ENCODE results near the gene LMNTD1.

LMNTD1 gene

DNA sequence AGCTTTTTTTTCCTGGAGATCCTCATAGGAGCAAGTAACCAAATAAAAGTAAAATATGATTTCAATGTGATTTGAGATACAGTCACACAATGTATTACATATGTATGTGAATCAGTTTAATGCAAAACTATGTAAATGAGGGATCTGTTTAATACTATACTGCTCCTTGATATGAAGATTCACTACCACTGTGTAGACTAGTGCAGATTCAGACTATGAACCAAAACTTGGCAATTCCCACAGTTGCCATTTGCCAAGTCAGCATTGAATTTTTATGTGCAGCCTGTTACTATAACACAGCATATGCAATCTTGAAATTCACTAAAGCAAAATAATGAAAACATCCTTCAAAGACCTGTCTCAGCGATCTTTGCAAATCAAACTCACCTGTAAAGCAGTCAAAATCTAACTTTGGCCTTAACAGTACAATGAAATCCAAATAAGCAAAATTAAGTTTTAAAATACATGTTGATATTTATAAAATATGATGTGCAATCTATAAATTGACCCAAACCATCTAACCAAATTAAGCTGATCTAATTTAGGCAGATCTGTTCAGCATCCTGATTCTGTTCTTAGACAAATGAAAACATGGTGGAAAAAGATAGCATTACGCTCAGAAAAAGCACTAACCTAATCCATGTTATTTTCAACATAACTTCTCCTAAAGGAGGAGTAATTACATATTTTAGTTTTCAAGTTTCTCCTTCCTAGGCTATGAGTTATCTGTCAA, 25.5 kb upstream of the LMNTD1 start (continued):
- TF ChIP-seq OSR1 (CRISPR knock-in tag; IDR thresholded peaks at IDR 0.05) (no peak), GLIS3 (CRISPR knock-in tag; IDR thresholded peaks at IDR 0.05) (no peak), ZFP30 (CRISPR knock-in tag; IDR thresholded peaks at IDR 0.05) (no peak), ARNTL (CRISPR knock-in tag; IDR thresholded peaks at IDR 0.05; ENCODE audit: borderline replicate concordance, low read depth) (no peak), PATZ1 (CRISPR knock-in tag; IDR thresholded peaks at IDR 0.05; ENCODE audit: borderline replicate concordance) (no peak), ZNF70 (CRISPR knock-in tag; IDR thresholded peaks at IDR 0.05) (no peak), ISL1 (CRISPR knock-in tag; IDR thresholded peaks at IDR 0.05) (peak; percentile 73), ZNF8 (CRISPR knock-in tag; IDR thresholded peaks at IDR 0.05) (no peak), BACH2 (CRISPR knock-in tag; IDR thresholded peaks at IDR 0.05; ENCODE audit: borderline replicate concordance) (no peak), ZC3H10 (CRISPR knock-in tag; IDR thresholded peaks at IDR 0.05) (no peak)

DNA sequence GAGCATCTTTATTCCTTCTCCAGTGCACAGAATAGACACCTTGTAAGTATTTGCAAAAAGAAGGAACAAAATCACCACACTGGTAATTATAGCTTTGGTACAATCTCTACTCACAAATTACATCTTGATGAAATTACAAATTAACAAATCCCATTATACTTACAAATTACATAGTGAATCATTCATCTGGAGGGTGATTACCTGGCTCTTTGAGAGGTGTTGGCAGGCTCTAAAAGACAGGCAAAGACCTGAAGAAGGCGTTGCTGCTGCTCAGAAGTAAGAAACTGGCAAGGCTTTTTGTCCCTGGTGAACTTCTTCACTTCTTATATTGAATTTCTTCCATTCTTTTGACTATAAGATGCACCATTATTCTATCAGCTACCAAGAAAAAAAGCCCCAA, 21.7 kb upstream of the LMNTD1 start:
- ATAC-seq = no peak
- TF ChIP-seq ISL1 (CRISPR knock-in tag; IDR thresholded peaks at IDR 0.05) (no peak), GLIS3 (CRISPR knock-in tag; IDR thresholded peaks at IDR 0.05) (no peak)

DNA sequence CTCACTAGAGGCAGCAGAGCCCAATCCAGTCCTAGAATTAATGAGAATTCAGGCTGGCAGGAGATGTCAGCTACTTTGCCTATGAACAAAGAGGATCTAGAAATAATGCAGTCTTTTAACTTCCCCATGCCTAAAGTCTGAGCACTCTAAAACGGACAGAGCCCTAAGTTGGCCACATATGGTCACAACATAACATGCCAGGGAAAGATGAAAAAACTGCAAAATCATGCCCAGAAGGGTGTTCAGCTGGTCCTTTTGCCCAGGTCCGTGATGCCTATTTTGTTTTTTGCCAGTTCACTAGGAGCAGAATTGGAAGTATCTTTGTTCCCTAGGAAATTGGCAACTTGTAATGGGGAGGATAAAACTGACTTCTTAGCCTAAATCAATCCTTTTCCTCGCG, 20.3 kb upstream of the LMNTD1 start:
- no peak for ATAC-seq
- TF ChIP-seq ARNTL (CRISPR knock-in tag; IDR thresholded peaks at IDR 0.05; ENCODE audit: borderline replicate concordance, low read depth) (no peak), BACH2 (CRISPR knock-in tag; IDR thresholded peaks at IDR 0.05; ENCODE audit: borderline replicate concordance) (no peak), GLIS3 (CRISPR knock-in tag; IDR thresholded peaks at IDR 0.05) (no peak), ZFP30 (CRISPR knock-in tag; IDR thresholded peaks at IDR 0.05) (no peak), CSRNP3 (CRISPR knock-in tag; IDR thresholded peaks at IDR 0.05) (no peak), ZNF8 (CRISPR knock-in tag; IDR thresholded peaks at IDR 0.05) (no peak), ZFP3 (CRISPR knock-in tag; IDR thresholded peaks at IDR 0.05) (no peak)

DNA sequence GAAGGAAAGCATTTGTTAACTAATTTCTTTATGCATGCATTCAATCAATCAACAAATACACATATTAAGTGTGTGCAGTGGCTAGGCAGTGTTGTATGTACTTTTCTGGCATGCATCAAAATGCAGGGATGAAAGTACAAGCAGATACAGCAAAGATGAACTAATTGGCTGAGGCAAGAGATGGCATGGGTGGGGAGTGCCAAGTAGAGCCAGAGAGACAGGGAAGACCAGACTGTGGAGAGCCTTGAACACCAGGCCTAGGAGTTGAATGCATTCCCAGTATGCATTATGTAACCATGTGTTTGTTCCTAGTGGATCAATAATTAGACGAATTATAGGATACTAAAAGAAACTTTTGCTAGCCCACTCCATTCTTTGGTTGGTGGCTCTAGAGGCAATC, 17.3 kb upstream of the LMNTD1 start:
- TF ChIP-seq TCF4 (CRISPR knock-in tag; IDR thresholded peaks at IDR 0.05; ENCODE audit: borderline replicate concordance) (no peak), CSRNP3 (CRISPR knock-in tag; IDR thresholded peaks at IDR 0.05) (no peak), GLIS3 (CRISPR knock-in tag; IDR thresholded peaks at IDR 0.05) (no peak), ESRRG (CRISPR knock-in tag; IDR thresholded peaks at IDR 0.05) (no peak)
- no peak for ATAC-seq

- ATAC-seq = no peak
- TF ChIP-seq ZFP30 (CRISPR knock-in tag; IDR thresholded peaks at IDR 0.05) = no peak
- no peak for TF ChIP-seq ZNF8 (CRISPR knock-in tag; IDR thresholded peaks at IDR 0.05)
- TF ChIP-seq RARB (CRISPR knock-in tag; IDR thresholded peaks at IDR 0.05) = no peak
- no peak for TF ChIP-seq CSDC2 (CRISPR knock-in tag; IDR thresholded peaks at IDR 0.05)
- TF ChIP-seq OSR1 (CRISPR knock-in tag; IDR thresholded peaks at IDR 0.05) = no peak
- no peak for TF ChIP-seq PATZ1 (CRISPR knock-in tag; IDR thresholded peaks at IDR 0.05; ENCODE audit: borderline replicate concordance)
- TF ChIP-seq ARNTL (CRISPR knock-in tag; IDR thresholded peaks at IDR 0.05; ENCODE audit: borderline replicate concordance, low read depth) = no peak
- no peak for TF ChIP-seq ZNF70 (CRISPR knock-in tag; IDR thresholded peaks at IDR 0.05)
- no peak for TF ChIP-seq CREB5 (CRISPR knock-in tag; IDR thresholded peaks at IDR 0.05; ENCODE audit: low read depth)
Observed at GRCh38 chr12:25566202-25566949, 13.3 kb upstream of the LMNTD1 start.
